Right forelimb (tissue), 1 donor: ENCODE data around the gene UBL4B.
A peak's percentile ranks its signal among the peaks of the same experiment; 100 is the strongest.

Experiments
- DNase-seq: peaks from one replicate; pipeline ENCODE4 v3.0.0-alpha.2; 2018

Gene UBL4B

GRCh38 chr1:110159168-110159567 lies 46.9 kb downstream of the UBL4B start:
- no peak for DNase-seq

GRCh38 chr1:110160538-110161100 lies 48.4 kb downstream of the UBL4B start:
- no peak for DNase-seq

GRCh38 chr1:110161165-110161564 lies 48.9 kb downstream of the UBL4B start:
- DNase-seq, result no peak

- peak; percentile 12 for DNase-seq
Measured at GRCh38 chr1:110161849-110162248, 49.6 kb downstream of the UBL4B start.
